ENCODE data around the gene YAP1. TPM values are rescaled to one million over a fixed set of nuclear protein-coding genes. Genes with fewer than 3 reads are reported as not detected.

Gene YAP1
- total RNA-seq, 4 donors from 2014 or later = 122 to 202 (median 170) TPM

- TF ChIP-seq, protein P1, sequence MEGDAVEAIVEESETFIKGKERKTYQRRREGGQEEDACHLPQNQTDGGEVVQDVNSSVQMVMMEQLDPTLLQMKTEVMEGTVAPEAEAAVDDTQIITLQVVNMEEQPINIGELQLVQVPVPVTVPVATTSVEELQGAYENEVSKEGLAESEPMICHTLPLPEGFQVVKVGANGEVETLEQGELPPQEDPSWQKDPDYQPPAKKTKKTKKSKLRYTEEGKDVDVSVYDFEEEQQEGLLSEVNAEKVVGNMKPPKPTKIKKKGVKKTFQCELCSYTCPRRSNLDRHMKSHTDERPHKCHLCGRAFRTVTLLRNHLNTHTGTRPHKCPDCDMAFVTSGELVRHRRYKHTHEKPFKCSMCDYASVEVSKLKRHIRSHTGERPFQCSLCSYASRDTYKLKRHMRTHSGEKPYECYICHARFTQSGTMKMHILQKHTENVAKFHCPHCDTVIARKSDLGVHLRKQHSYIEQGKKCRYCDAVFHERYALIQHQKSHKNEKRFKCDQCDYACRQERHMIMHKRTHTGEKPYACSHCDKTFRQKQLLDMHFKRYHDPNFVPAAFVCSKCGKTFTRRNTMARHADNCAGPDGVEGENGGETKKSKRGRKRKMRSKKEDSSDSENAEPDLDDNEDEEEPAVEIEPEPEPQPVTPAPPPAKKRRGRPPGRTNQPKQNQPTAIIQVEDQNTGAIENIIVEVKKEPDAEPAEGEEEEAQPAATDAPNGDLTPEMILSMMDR (IDR thresholded peaks at IDR 0.05; ENCODE audit: low read depth) = no peak
Observed at GRCh38 chr11:102117472-102118113, 7.3 kb downstream of the YAP1 start.

- TF ChIP-seq, protein P1 (IDR thresholded peaks at IDR 0.05; ENCODE audit: low read depth) = no peak
Observed at GRCh38 chr11:102118937-102119336, 8.7 kb downstream of the YAP1 start.

DNA sequence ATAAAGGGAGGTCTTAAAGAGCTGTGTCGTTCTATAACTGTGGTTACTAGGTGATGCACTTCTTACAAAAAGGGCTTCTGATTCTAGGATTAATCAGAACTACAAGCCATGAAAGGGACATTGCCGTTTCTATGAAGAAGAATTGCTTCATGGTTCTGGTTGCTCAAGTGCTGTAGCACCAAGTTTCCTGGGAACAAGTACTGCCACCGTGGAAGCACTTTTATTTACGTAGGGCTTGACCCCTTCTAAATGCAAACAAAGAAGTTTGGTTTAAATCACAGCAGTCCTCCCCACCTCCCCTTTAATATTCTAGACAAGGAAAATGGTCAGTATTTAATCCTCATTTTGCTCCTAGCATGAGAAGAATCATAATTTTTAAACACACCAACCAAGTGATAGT lies 9.8 kb downstream of the YAP1 start:
- TF ChIP-seq, protein P1 (IDR thresholded peaks at IDR 0.05; ENCODE audit: low read depth) = no peak

DNA sequence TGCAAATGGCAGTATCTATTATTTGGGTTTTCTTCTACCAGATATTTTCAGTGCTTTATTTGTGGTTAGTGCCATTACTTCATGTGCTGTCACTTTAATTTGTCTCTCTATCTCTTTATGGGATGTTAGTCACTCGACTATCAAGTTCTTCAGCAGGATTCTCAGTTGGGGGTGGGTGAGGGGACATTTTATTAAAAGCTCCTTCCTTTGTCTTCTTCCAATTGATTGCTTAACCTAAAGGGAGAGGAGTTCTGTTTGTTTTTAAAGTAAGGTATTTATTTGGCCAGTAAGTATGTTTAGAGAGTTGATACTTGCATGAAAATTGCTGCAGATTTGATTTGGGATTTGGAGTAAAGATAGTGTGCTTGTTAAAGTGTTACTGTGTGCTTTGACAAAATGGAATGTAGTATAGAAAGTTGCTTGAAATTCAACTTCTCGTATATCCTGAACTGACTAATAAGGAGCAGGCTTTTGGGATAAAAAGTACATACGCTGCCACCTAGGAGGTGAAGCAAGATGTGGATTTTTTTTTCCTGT lies 10.3 kb downstream of the YAP1 start:
- TF ChIP-seq, protein P1 (IDR thresholded peaks at IDR 0.05; ENCODE audit: low read depth) = no peak

DNA sequence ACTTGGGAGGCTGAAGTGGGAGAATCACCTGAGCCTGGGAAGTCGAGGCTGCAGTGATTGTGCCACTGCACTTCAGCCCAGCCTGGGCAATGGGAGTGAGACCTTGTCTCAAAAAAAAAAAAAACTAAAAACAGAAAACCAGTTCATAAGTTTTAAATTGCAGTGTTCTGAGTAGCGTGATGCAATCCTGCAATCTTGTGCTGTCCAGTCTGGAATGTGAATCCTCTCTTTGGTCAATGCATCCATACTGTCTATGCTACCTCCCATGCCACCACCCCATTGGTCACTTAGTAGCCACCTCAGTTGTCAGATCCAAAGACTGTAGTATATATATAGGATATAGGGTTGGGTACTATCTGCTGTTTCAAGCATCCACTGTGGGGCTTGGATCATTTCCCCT lies 11.1 kb downstream of the YAP1 start:
- TF ChIP-seq, protein P1 (IDR thresholded peaks at IDR 0.05; ENCODE audit: low read depth) = no peak

DNA sequence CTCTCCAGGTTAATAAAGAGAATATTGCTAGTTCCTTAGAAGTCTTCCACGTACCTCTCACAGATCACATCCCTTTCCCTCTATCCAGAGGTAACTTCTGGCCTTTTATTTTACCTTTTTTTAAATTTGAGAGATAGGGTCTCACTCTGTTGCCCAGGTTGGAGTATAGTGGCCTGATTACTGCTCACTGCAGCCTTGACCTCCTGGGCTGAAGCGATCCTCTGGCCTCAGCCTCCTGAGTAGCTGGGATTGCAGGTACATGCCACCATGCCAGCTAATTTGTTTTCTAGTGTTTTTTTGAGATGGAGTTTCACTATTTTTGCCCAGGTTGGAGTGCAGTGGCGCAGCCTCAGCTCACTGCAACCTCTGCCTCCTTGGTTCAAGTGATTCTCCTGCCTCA lies 24.4 kb downstream of the YAP1 start:
- TF ChIP-seq, protein P1 (IDR thresholded peaks at IDR 0.05; ENCODE audit: low read depth) = no peak

- TF ChIP-seq, protein P1 (IDR thresholded peaks at IDR 0.05; ENCODE audit: low read depth) = no peak
Observed at GRCh38 chr11:102135256-102135655, 25.0 kb downstream of the YAP1 start.

All from subcutaneous adipose tissue (tissue), 4 donors.